Loucy (cell line): Measurements from ENCODE around the gene BACH2.

ENCODE experiments used
- EZH2phosphoT487 ChIP-seq: fragments of 200-600 bp; IDR thresholded peaks from 2 replicates; pipeline ENCODE4 v1.6.1; 2018; ENCODE audit warnings: antibody characterized with exemption, mild to moderate bottlenecking, moderate library complexity, borderline replicate concordance
- TF ChIP-seq, protein P1 (sequence below): fragments of 200-600 bp; sonication (generic); conservative IDR thresholded peaks from 2 replicates; pipeline ENCODE4 v1.5.1; 2014; ENCODE audit warnings: mild to moderate bottlenecking, antibody characterized with exemption, low read length

GRCh38 chr6:90113389-90113788, 183.3 kb downstream of the BACH2 start:
- TF ChIP-seq, protein P1, sequence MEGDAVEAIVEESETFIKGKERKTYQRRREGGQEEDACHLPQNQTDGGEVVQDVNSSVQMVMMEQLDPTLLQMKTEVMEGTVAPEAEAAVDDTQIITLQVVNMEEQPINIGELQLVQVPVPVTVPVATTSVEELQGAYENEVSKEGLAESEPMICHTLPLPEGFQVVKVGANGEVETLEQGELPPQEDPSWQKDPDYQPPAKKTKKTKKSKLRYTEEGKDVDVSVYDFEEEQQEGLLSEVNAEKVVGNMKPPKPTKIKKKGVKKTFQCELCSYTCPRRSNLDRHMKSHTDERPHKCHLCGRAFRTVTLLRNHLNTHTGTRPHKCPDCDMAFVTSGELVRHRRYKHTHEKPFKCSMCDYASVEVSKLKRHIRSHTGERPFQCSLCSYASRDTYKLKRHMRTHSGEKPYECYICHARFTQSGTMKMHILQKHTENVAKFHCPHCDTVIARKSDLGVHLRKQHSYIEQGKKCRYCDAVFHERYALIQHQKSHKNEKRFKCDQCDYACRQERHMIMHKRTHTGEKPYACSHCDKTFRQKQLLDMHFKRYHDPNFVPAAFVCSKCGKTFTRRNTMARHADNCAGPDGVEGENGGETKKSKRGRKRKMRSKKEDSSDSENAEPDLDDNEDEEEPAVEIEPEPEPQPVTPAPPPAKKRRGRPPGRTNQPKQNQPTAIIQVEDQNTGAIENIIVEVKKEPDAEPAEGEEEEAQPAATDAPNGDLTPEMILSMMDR = no peak
- TF ChIP-seq EZH2phosphoT487 = no peak
